Activated CD4-positive, alpha-beta T cell treated with anti-CD3 and anti-CD28 coated beads, Interleukin-2, amount 10 ng/mL, durations not matched to agents 24 days and 14 days (primary cell): ENCODE results near the gene ACADSB. TPM values are rescaled to one million over a fixed set of nuclear protein-coding genes. Genes with fewer than 3 reads are reported as not detected.

Experiments
- DNase-seq: peaks from one replicate; pipeline ENCODE4 v3.0.0; 2022
- H3K27ac Mint-ChIP-seq: one replicate; pipeline ENCODE4 v1.8.0; 2022; ENCODE audit warnings: mild to moderate bottlenecking, mixed read lengths
- H3K27me3 Mint-ChIP-seq: one replicate; pipeline ENCODE4 v1.8.0; 2022; ENCODE audit warnings: mixed read lengths
- H3K36me3 Mint-ChIP-seq: one replicate; pipeline ENCODE4 v1.8.0; 2022; ENCODE audit warnings: low read depth, mild to moderate bottlenecking, mixed read lengths
- H3K4me1 Mint-ChIP-seq: one replicate; pipeline ENCODE4 v1.8.0; 2021; ENCODE audit warnings: mixed read lengths
- H3K4me3 Mint-ChIP-seq: one replicate; pipeline ENCODE4 v1.8.0; 2022; ENCODE audit warnings: mild to moderate bottlenecking, moderate library complexity, mixed read lengths
- H3K9me3 Mint-ChIP-seq: one replicate; pipeline ENCODE4 v1.8.0; 2021; ENCODE audit warnings: mixed read lengths
- intact Hi-C: fragments of 100-400 bp; cut with micrococcal nuclease; formaldehyde crosslinking; loops from one replicate; pipeline ENCODE4 v1.15.1; 2023
- total RNA-seq: library from RNA; stranded (reverse); gene quantifications from 2 replicates; pipeline ENCODE4 v1.2.3, GENCODE V29; 2022

The ACADSB gene
- total RNA-seq, 1 donor from 2014 or later, result 21.3 TPM

GRCh38 chr10:123103944-123104343 is 95.1 kb downstream of the ACADSB start:
- no peak overlapping the region for H3K4me3 Mint-ChIP-seq
- no peak overlapping the region for H3K27ac Mint-ChIP-seq
- no peaks in the 10 kb centered on the region for H3K9me3 Mint-ChIP-seq
- H3K4me1 Mint-ChIP-seq, result no peaks in the 10 kb centered on the region
- no peak for DNase-seq
- H3K27me3 Mint-ChIP-seq, result peaks cover under 1% of the 10 kb centered on the region
- H3K36me3 Mint-ChIP-seq, result no peaks in the 10 kb centered on the region
- intact Hi-C loops, result no loop called here

Other genes starting within 250 kb of the ACADSB start
- gene CUZD1, start 163.1 kb upstream of the ACADSB start, total RNA-seq, result 3.1 and 3.7 TPM in 2 replicates
- 14.2 and 15.2 TPM in 2 replicates for gene FAM24B, start 129.4 kb upstream of the ACADSB start, total RNA-seq
- not detected in 2 replicates for gene FAM24A, start 98.4 kb upstream of the ACADSB start, total RNA-seq
- gene C10orf88, start 54.8 kb upstream of the ACADSB start, total RNA-seq, result 13.9 and 15.7 TPM in 2 replicates
- gene PSTK, start 28.6 kb upstream of the ACADSB start, total RNA-seq, result 4.5 and 4.8 TPM in 2 replicates
- gene IKZF5, start 211 bp upstream of the ACADSB start, total RNA-seq, result 17.9 and 18.3 TPM in 2 replicates
- gene HMX3, start 127.0 kb downstream of the ACADSB start, total RNA-seq, result not detected in 2 replicates
- not detected in 2 replicates for gene HMX2, start 139.1 kb downstream of the ACADSB start, total RNA-seq
- 186 and 193 TPM in 2 replicates for gene BUB3, start 145.4 kb downstream of the ACADSB start, total RNA-seq